Adrenal gland (tissue), 12 donors: ENCODE data around the gene SLC36A3. TPM values are rescaled to one million over a fixed set of nuclear protein-coding genes. Genes with fewer than 3 reads are reported as not detected.

ENCODE experiments used
- DNase-seq, 7 donors: peaks; one replicate each; pipeline ENCODE4 v3.0.0-alpha.2; 2019 to 2020
- H3K27ac ChIP-seq, 5 donors: fragments of 200-600 bp; sonication (generic) in 4 of 5; 1 replicate in 3 of 5; 2 replicates in 2 of 5; pipeline versions ENCODE4 v1.5.1 to v1.8.0; 2016 to 2020; ENCODE audit warnings: mild to moderate bottlenecking in 1 of 5
- H3K27me3 ChIP-seq: fragments of 200-600 bp; 2 replicates; pipeline ENCODE4 v1.8.0; 2021
- H3K36me3 ChIP-seq, 2 donors: fragments of 200-600 bp; replicated peaks in 1 of 2; 1 replicate in 1 of 2; 2 replicates in 1 of 2; pipeline versions ENCODE4 v1.5.1 to v1.8.0; 2018 to 2022
- H3K4me1 ChIP-seq, 2 donors: fragments of 200-600 bp; replicated peaks in 1 of 2; 1 replicate in 1 of 2; 2 replicates in 1 of 2; pipeline versions ENCODE4 v1.5.1 to v1.8.0; 2018 to 2021
- H3K4me3 ChIP-seq, 4 donors: fragments of 200-600 bp; sonication (generic) in 3 of 4; one replicate each; pipeline ENCODE4 v1.5.1; 2016 to 2018
- H3K9me3 ChIP-seq, 3 donors: fragments of 200-600 bp; sonication (generic) in 1 of 3; replicated peaks in 1 of 3; 1 replicate in 2 of 3; 2 replicates in 1 of 3; pipeline versions ENCODE4 v1.5.1 to v1.8.0; 2016 to 2021
- CTCF ChIP-seq, 6 experiments: fragments of 450-650 bp in 4 of 6; fragments of 200-600 bp in 2 of 6; sonication (generic) in 1 of 6; IDR thresholded peaks; 1 replicate in 5 of 6; 2 replicates in 1 of 6; pipeline versions ENCODE4 v1.5.1 to v1.8.0; 2016 to 2021; ENCODE audit warnings: antibody characterized with exemption in 6 of 6, mild to moderate bottlenecking in 2 of 6, moderate library complexity in 1 of 6
- POLR2A ChIP-seq, 2 donors: fragments of 450-650 bp; IDR thresholded peaks; one replicate each; pipeline ENCODE4 v1.6.1; 2017; ENCODE audit warnings: antibody characterized with exemption in 2 of 2, mild to moderate bottlenecking in 2 of 2, moderate library complexity in 1 of 2
- WGBS, 4 donors: extraction: QIAGEN DNeasy Blood & Tissue Kit in 2 of 4; methylation state at CpG; one replicate each; pipeline versions ENCODE4 v1.1.5 to v1.1.7; 2013 to 2017; 5-methylcytosine and 5-hydroxymethylcytosine counted together
- intact Hi-C, 2 donors: fragments of 100-400 bp; cut with DNase I; formaldehyde crosslinking; loops; one replicate each; pipeline versions ENCODE4 v1.14.1 to v1.15.0; 2022 to 2023
- polyA plus RNA-seq, 3 donors: library from polyadenylated mRNA; stranded (reverse); fragments of 200-250 nt in 2 of 3; fragments of 350-450 nt in 1 of 3; fragmentation: Illumina TruSeq in 1 of 3; extraction: RNeasy Lipid Tissue Mini Kit (QIAGEN cat#74804) in 1 of 3; gene quantifications; one replicate each; pipeline ENCODE4 v1.2.3, GENCODE V29; 2013 to 2014
- total RNA-seq, 9 donors: library from RNA; depleted of rRNA in 4 of 9; stranded (reverse); fragments of >200 nt in 4 of 9; fragments of 120-200 nt in 1 of 9; fragmentation: NEBNext Ultra II Directional in 1 of 9; extraction: Animal tissue kit (Norgen Biotek cat#: 25700) in 1 of 9; gene quantifications; one replicate each; pipeline versions ENCODE4 v1.1.0 to v1.2.4, GENCODE V29; 2013 to 2023
- donor health status: healthy with polysubstance abuse.
- donor health status: Bipolar disorder and iron deficiency.
- donor health status: DM: yes; HTN: yes; CAD: no.
- donor health status: DM: no; HTN: no; CAD: no.
- donor health status: DM: no; HTN: no; CAD: no.
- donor health status: DM: yes; HTN: yes; CAD: no.

The SLC36A3 gene
- total and polyA plus RNA-seq, 12 donors = not detected

DNA sequence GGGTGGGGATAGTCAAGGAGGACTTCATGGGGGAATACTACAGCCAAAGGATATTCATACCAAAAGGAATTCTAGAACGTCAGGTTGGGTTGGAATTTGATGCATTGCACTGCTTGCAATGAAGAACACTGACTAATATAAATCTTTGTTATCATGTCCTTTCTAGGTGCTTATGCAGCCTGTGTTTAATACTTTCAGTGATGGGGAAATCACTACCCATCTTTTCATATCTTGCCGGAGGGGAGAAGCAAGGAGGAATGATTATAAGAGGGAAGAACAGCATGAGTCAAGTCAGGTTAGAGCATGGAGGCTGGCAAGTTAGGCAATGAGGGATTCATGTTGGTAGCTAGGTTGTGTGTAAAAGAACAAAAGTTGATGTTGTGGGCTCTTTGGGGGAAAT, 74.6 kb downstream of the SLC36A3 start:
- intact Hi-C loops = no loop called here
- DNase-seq = no peak

GRCh38 chr5:151227918-151228447, 75.6 kb downstream of the SLC36A3 start:
- H3K4me1 ChIP-seq = peaks cover 0 to 10% of the 10 kb centered on the region in 2 donors

More for the DNA sequence above, 74.6 kb downstream of the SLC36A3 start:
- TF ChIP-seq CTCF (IDR thresholded peaks at IDR 0.05) = no peak
- no peak for TF ChIP-seq POLR2A (IDR thresholded peaks at IDR 0.05)
- Histone ChIP-seq H3K4me1 (peaks cover 6 to 11% of the 10 kb centered on the region in 2 donors), H3K27me3 (no peaks in the 10 kb centered on the region), H3K36me3 (no peaks in the 10 kb centered on the region), H3K27ac (no peak overlapping the region), H3K9me3 (no peaks in the 10 kb centered on the region), H3K4me3 (no peak overlapping the region)
- WGBS, 4 donors = 67 to 87% (median 81%) methylated on average over 2 of the region's 2 CpGs

More at GRCh38 chr5:151227918-151228447, 75.6 kb downstream of the SLC36A3 start:
- Histone ChIP-seq H3K27ac (no peak overlapping the region), H3K4me3 (no peak overlapping the region), H3K9me3 (no peaks in the 10 kb centered on the region), H3K36me3 (no peaks in the 10 kb centered on the region), H3K27me3 (no peaks in the 10 kb centered on the region)
- DNase-seq = no peak
- WGBS, 4 donors = 52 to 88% (median 86%) methylated on average over 5 to 6 of the region's 6 CpGs
- TF ChIP-seq POLR2A (IDR thresholded peaks at IDR 0.05) (no peak), CTCF (IDR thresholded peaks at IDR 0.05) (no peak)
- intact Hi-C loops = no loop called here

Other genes with a start within 250 kb of the SLC36A3 start
- gene TNIP1, start 222.7 kb downstream of the SLC36A3 start, total RNA-seq = 100 to 1,000 TPM in 6 of 9 donors, 10 to 100 TPM in 3; 36.6 to 129 (median 102) TPM
- gene TNIP1, start 222.7 kb downstream of the SLC36A3 start, polyA plus RNA-seq = 10 to 100 TPM; 42.2 to 85.1 (median 68.1) TPM
- gene ANXA6, start 146.0 kb downstream of the SLC36A3 start, total RNA-seq = 100 to 1,000 TPM; 127 to 382 (median 258) TPM
- 100 to 1,000 TPM; 115 to 176 (median 139) TPM for gene ANXA6, start 146.0 kb downstream of the SLC36A3 start, polyA plus RNA-seq
- 100 to 1,000 TPM; 123 to 241 (median 175) TPM for gene CCDC69, start 79.7 kb downstream of the SLC36A3 start, total RNA-seq
- 100 to 1,000 TPM in 2 of 3 donors, 10 to 100 TPM in 1; 76.1 to 176 (median 148) TPM for gene CCDC69, start 79.7 kb downstream of the SLC36A3 start, polyA plus RNA-seq
- gene GM2A, start 50.6 kb downstream of the SLC36A3 start, total RNA-seq = 10 to 100 TPM; 45.0 to 81.3 (median 57.7) TPM
- 10 to 100 TPM; 15.5 to 62.9 (median 21.4) TPM for gene GM2A, start 50.6 kb downstream of the SLC36A3 start, polyA plus RNA-seq
- gene SLC36A2, start 43.8 kb upstream of the SLC36A3 start, total RNA-seq = under 1 TPM in 1 of 9 donors, not detected in 8; 0.06 TPM
- under 1 TPM in 2 of 3 donors, not detected in 1; 0.07 to 0.17 TPM for gene SLC36A2, start 43.8 kb upstream of the SLC36A3 start, polyA plus RNA-seq
- 10 to 100 TPM in 5 of 9 donors, 1 to 10 TPM in 4; 5.3 to 15.4 (median 10.0) TPM for gene SLC36A1, start 143.8 kb upstream of the SLC36A3 start, total RNA-seq
- gene SLC36A1, start 143.8 kb upstream of the SLC36A3 start, polyA plus RNA-seq = 1 to 10 TPM; 3.0 to 8.2 (median 6.4) TPM